Measurements from ENCODE around the gene PTPRG. TPM values are rescaled to one million over a fixed set of nuclear protein-coding genes. Genes with fewer than 3 reads are reported as not detected.

The PTPRG gene
- total RNA-seq, 1 donor from 2014 or later: 39.6 TPM

DNA sequence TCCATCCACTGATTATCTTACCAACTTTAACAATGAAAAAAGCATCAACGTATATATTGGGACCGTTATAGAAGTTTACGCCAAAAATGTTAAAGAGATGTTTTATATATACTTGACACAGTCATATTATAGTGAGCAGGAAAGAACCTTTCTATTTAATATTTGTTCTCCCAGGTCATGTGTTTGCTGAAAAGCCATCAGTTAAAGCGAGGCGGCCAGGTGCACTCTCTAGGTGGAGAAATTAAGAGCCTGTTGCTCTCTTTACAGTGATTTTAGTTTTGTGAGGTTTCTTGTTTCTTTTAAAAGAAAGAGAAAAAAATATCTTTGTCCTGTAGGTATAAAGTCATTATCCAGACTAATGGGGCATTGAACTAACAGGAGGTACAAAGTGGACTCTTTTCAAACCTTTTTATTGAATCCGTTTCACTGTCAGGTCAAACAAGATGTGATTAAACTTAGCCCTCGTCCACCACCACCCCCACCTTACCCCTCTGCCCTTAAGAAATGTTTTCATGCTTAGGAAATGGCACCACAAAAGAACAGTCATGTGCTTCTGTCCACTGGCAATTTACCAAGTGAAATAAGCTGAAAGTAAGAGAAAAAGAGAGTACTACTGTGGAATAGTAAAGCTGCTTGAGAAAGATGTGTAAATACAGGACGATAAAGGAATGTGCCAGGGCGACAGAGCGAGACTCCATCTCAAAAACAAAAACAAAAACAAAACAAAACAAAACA is 279.9 kb downstream of the PTPRG start:
- no peak overlapping the region for H2AFZ ChIP-seq (ENCODE audit: low read depth, low read length)
- no peaks in the 10 kb centered on the region for H3K36me3 ChIP-seq (ENCODE audit: insufficient read depth, low read length)
- TF ChIP-seq CTCF (IDR thresholded peaks at IDR 0.05; ENCODE audit: insufficient read depth, low read depth, low read length): no peak
- no peak for TF ChIP-seq EZH2 (IDR thresholded peaks at IDR 0.05; ENCODE audit: insufficient read depth, low read length)
- Mint-ChIP-seq H3K9me3 (ENCODE audit: unreplicated experiment) (no peaks in the 10 kb centered on the region), H3K27me3 (ENCODE audit: low read depth, unreplicated experiment) (no peaks in the 10 kb centered on the region), H3K36me3 (ENCODE audit: low read depth, unreplicated experiment) (no peaks in the 10 kb centered on the region), H3K4me3 (ENCODE audit: unreplicated experiment) (no peak overlapping the region), H3K4me1 (ENCODE audit: low read depth, unreplicated experiment) (peaks cover 8% of the 10 kb centered on the region), H3K27ac (ENCODE audit: unreplicated experiment) (peak overlapping the region; percentile 73)
- H3K4me3 ChIP-seq (ENCODE audit: insufficient read depth, low read depth, low read length): no peak overlapping the region
- DNase-seq (ENCODE audit: low read depth) (peak; percentile 49), FAIRE-seq (no peak)
- no peak overlapping the region for H3K9ac ChIP-seq (ENCODE audit: low read length)
- H3K9me3 ChIP-seq (ENCODE audit: insufficient read depth, low read depth, low read length): no peaks in the 10 kb centered on the region
- H3K27me3 ChIP-seq (ENCODE audit: insufficient read depth, low read length): no peaks in the 10 kb centered on the region
- peaks cover 8% of the 10 kb centered on the region for H4K20me1 ChIP-seq (ENCODE audit: insufficient read depth, low read length)
- H3K79me2 ChIP-seq (ENCODE audit: insufficient read depth, low read length): no peaks in the 10 kb centered on the region
- H3K27ac ChIP-seq (ENCODE audit: low read depth, low read length): no peak overlapping the region
- H3K4me1 ChIP-seq (ENCODE audit: insufficient read depth, low read length): peaks cover 11% of the 10 kb centered on the region
- H3K4me2 ChIP-seq (ENCODE audit: low read length): peak overlapping the region; percentile 72

DNA sequence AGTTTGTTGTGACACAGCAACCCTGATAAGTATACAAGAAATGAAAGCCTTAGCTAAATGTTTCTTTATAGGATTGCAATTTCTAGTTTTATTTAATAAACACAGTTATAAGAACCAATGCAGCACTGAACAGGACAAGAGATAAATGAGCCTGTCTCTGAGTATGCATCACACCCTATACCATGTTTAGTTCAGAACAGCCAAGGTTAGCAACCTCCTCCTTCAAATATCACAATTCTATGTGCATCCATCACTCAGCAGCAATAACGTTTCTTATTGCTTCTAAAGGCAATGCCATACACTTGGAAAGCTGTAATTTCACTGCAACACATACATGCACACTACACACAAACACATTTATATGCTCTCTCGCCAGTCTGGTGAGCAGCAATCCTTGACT is 280.6 kb downstream of the PTPRG start:
- Mint-ChIP-seq H3K36me3 (ENCODE audit: low read depth, unreplicated experiment) (no peaks in the 10 kb centered on the region), H3K4me1 (ENCODE audit: low read depth, unreplicated experiment) (peaks cover 8% of the 10 kb centered on the region), H3K9me3 (ENCODE audit: unreplicated experiment) (no peaks in the 10 kb centered on the region), H3K27me3 (ENCODE audit: low read depth, unreplicated experiment) (no peaks in the 10 kb centered on the region), H3K4me3 (ENCODE audit: unreplicated experiment) (no peak overlapping the region), H3K27ac (ENCODE audit: unreplicated experiment) (no peak overlapping the region)
- no peak for FAIRE-seq
- H2AFZ ChIP-seq (ENCODE audit: low read depth, low read length): no peak overlapping the region
- H4K20me1 ChIP-seq (ENCODE audit: insufficient read depth, low read length): peaks cover 8% of the 10 kb centered on the region
- H3K79me2 ChIP-seq (ENCODE audit: insufficient read depth, low read length): no peaks in the 10 kb centered on the region
- H3K4me2 ChIP-seq (ENCODE audit: low read length): peak overlapping the region; percentile 72
- H3K27me3 ChIP-seq (ENCODE audit: insufficient read depth, low read length): no peaks in the 10 kb centered on the region
- no peak overlapping the region for H3K9ac ChIP-seq (ENCODE audit: low read length)
- no peak overlapping the region for H3K27ac ChIP-seq (ENCODE audit: low read depth, low read length)
- TF ChIP-seq EZH2 (IDR thresholded peaks at IDR 0.05; ENCODE audit: insufficient read depth, low read length) (no peak), CTCF (IDR thresholded peaks at IDR 0.05; ENCODE audit: insufficient read depth, low read depth, low read length) (no peak)
- no peaks in the 10 kb centered on the region for H3K36me3 ChIP-seq (ENCODE audit: insufficient read depth, low read length)
- peaks cover 11% of the 10 kb centered on the region for H3K4me1 ChIP-seq (ENCODE audit: insufficient read depth, low read length)
- H3K4me3 ChIP-seq (ENCODE audit: insufficient read depth, low read depth, low read length): no peak overlapping the region
- no peaks in the 10 kb centered on the region for H3K9me3 ChIP-seq (ENCODE audit: insufficient read depth, low read depth, low read length)
- no peak for DNase-seq (ENCODE audit: low read depth)

GRCh38 chr3:61844346-61844745 is 283.0 kb downstream of the PTPRG start:
- no peak for TF ChIP-seq CTCF (IDR thresholded peaks at IDR 0.05; ENCODE audit: insufficient read depth, low read depth, low read length)
- no peak for TF ChIP-seq EZH2 (IDR thresholded peaks at IDR 0.05; ENCODE audit: insufficient read depth, low read length)
- Histone ChIP-seq H3K9me3 (ENCODE audit: insufficient read depth, low read depth, low read length) (no peaks in the 10 kb centered on the region), H2AFZ (ENCODE audit: low read depth, low read length) (no peak overlapping the region), H3K4me2 (ENCODE audit: low read length) (no peak overlapping the region), H3K27ac (ENCODE audit: low read depth, low read length) (no peak overlapping the region), H4K20me1 (ENCODE audit: insufficient read depth, low read length) (peaks cover 21% of the 10 kb centered on the region), H3K79me2 (ENCODE audit: insufficient read depth, low read length) (no peaks in the 10 kb centered on the region), H3K27me3 (ENCODE audit: insufficient read depth, low read length) (no peaks in the 10 kb centered on the region), H3K36me3 (ENCODE audit: insufficient read depth, low read length) (no peaks in the 10 kb centered on the region), H3K4me3 (ENCODE audit: insufficient read depth, low read depth, low read length) (no peak overlapping the region), H3K9ac (ENCODE audit: low read length) (no peak overlapping the region), H3K4me1 (ENCODE audit: insufficient read depth, low read length) (peaks cover 23% of the 10 kb centered on the region)
- Mint-ChIP-seq H3K4me1 (ENCODE audit: low read depth, unreplicated experiment) (peaks cover 22% of the 10 kb centered on the region), H3K4me3 (ENCODE audit: unreplicated experiment) (no peak overlapping the region), H3K36me3 (ENCODE audit: low read depth, unreplicated experiment) (no peaks in the 10 kb centered on the region), H3K27ac (ENCODE audit: unreplicated experiment) (no peak overlapping the region), H3K27me3 (ENCODE audit: low read depth, unreplicated experiment) (no peaks in the 10 kb centered on the region), H3K9me3 (ENCODE audit: unreplicated experiment) (no peaks in the 10 kb centered on the region)
- FAIRE-seq (no peak), DNase-seq (ENCODE audit: low read depth) (no peak)
